Measurements from ENCODE around the gene EVL. TPM values are rescaled to one million over a fixed set of nuclear protein-coding genes. Genes with fewer than 3 reads are reported as not detected.

EVL gene
- polyA plus RNA-seq, 2 of the 4 experiments (the other 2 are of a cell fraction), result 14.8 to 32.9 TPM

Small RNA genes lying within 50 kb of the gene (small RNA-seq; reads per million reads assigned to genes)
- gene MIR151B (0 to 2.1 (median 0.42) reads per million in 6 experiments), gene MIR342 (56.5 to 1,673 (median 908) reads per million in 6 experiments)

Other genes starting within 250 kb of the EVL start
- 0.38 and 0.93 TPM in 2 replicates for gene DEGS2, start 94.2 kb downstream of the EVL start, polyA plus RNA-seq (2011; rRNA removed)
- 1.1 to 2.3 TPM (median 1.6 TPM) in 3 replicates for gene DEGS2, start 94.2 kb downstream of the EVL start, polyA plus RNA-seq (2017; fragmentation: RNase III; extraction: RNeasy Plus Mini Kit Qiagen cat#74134 plus additional on column Dnase treatment)
- gene YY1, start 173.7 kb downstream of the EVL start, polyA plus RNA-seq (2011; rRNA removed), result 61.6 and 65.8 TPM in 2 replicates
- 58.1 to 59.6 TPM (median 58.4 TPM) in 3 replicates for gene YY1, start 173.7 kb downstream of the EVL start, polyA plus RNA-seq (2017; fragmentation: RNase III; extraction: RNeasy Plus Mini Kit Qiagen cat#74134 plus additional on column Dnase treatment)
- 6.3 and 6.6 TPM in 2 replicates for gene SLC25A29, start 241.0 kb downstream of the EVL start, polyA plus RNA-seq (2011; rRNA removed)
- 11.2 to 15.4 TPM (median 15.1 TPM) in 3 replicates for gene SLC25A29, start 241.0 kb downstream of the EVL start, polyA plus RNA-seq (2017; fragmentation: RNase III; extraction: RNeasy Plus Mini Kit Qiagen cat#74134 plus additional on column Dnase treatment)